GM21737 (cell line): ENCODE data around the gene DLG2.

Experiments
- ATAC-seq: cut with Tn5 transposase; IDR thresholded peaks from one replicate; pipeline ENCODE4 v1.9.1; 2021; ENCODE audit warnings: mild to moderate bottlenecking, moderate library complexity; ENCODE audit not compliant: unreplicated experiment

The DLG2 gene

DNA sequence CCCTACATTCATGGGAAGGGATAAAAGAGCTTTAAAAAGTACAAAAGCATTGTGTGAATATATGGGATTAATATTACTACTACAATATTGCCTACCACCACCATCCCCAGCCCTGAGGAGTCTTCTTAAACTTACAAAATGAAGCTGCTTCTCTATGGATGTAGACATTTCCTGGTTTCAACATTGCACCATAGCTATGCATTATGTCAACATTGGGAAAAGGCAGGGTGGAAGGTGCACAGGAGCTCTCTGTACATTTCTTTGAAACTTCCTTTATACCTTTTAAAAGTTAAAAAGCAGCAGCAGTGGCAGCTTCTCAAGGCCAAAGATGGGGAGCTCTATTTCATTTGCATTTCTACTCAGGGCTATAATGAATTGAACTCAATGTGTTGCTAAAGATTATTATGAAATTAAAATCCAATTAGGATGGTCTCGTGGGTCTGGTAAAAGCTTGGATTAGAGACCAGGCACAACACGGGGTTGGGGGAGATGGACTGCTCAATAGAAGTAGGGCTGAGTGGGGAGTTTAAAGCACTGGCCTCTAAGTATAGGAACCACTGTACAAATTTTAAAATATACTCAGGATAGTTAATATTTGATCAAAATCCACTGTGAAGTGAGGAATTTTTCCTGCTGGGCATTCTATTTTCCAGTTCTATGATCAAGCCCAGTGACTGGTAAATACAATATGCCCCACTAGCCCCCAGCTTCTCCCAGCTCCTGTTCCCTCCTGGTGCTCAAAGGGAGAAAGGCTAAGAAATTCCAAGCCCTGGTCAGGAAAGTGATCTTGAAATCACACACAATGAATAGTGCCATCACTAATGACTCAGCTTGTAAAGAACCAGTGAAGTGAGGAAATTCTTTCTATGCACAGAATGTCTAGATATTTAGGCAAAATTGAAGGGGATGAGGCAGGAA lies 1978.3 kb downstream of the DLG2 start:
- ATAC-seq: no peak

- no peak for ATAC-seq
Observed at GRCh38 chr11:83645561-83645960, 1981.6 kb downstream of the DLG2 start.

DNA sequence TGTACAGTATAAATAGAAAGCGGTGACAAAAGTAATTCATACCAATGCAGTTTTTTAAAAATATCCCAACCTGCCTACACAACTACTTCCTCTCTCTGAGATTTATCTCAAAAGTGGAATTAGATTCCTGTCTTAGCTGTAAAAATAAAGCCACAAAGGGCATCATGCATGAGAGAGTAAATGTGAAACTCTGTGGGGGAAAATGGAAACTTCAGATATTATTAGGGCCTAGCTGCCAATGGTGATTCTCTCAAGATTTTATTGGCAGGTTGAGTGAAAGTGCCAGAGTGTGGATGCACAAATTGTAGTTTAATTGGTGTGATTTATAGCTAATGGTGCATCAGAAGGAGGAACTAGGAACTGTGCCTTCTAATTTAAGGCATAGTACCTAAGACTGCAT lies 1984.0 kb downstream of the DLG2 start:
- no peak for ATAC-seq

DNA sequence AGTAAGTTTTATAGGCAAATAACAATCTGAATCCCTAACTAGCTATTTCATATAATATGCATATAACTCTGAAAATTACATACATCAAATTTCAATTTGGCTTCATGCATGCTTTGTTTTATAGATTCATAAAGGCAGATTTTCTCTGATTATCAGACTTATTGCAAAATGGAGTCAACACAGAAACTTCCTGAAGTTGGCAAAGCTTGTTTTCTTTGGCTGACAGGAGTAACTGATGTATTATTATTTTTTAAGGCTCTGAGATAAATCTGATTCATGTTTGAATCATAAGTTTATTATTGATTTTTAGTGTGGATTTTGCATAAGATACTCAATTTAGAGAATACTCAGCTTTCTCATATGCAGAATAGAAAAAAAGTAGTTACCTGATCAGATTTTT lies 1984.6 kb downstream of the DLG2 start:
- ATAC-seq: no peak

- no peak for ATAC-seq
Observed at GRCh38 chr11:83641511-83641910, 1985.6 kb downstream of the DLG2 start.

DNA sequence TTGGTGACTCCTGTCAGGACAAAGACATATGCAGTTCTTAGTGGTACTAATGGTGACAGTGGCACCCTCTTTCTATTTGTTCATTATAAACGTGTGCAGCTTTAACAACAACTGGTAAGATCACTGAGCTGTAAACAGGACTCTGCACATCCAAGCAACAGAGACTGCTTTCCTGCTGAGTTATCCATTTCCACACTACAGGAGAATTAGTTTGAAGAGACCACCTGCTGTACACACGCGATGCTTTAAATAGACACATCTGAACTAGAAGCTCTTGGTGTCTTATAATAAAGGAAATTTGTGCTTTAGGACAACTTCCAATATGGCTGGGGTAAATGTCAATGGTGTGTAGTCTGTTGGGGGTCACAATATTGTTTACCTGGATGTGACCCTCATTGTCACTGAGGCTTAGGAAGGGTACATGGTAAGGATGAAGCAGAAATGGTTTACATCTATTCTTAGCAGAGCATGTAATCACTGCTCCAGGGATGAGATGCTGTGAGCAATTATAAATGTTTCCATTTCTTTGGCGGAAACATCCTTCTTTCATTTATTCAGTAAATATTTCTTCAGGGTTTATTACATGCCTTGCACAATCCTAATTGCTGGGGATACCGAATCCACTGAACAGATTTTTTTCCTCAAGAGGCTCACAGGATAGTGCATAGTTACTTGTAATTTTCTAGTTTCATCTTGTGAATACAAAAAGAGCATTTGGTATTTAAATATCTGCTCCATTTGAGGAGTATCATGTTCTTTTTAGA lies 1987.0 kb downstream of the DLG2 start:
- ATAC-seq: no peak

- no peak for ATAC-seq
Observed at GRCh38 chr11:83635166-83635565, 1992.0 kb downstream of the DLG2 start.

GRCh38 chr11:83630211-83630610 lies 1996.9 kb downstream of the DLG2 start:
- no peak for ATAC-seq

DNA sequence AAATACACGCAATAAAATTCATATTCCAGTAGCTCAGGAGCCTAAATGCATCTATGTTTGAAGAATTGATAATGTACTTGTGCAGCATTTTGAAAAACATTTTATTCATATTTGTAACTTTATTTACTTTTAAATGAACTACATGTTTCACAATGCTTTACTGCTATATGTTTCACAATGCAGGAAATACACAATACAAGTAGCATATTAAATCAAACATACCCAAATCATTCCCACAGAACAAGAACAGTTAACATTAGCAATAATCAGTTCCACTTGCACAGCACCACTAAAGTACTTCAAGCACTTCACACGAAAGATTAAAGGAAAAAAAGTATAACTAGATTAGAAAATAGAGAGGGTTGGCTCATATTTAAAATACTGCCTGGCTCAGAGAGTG lies 1997.4 kb downstream of the DLG2 start:
- no peak for ATAC-seq

GRCh38 chr11:83628622-83629355 lies 1998.4 kb downstream of the DLG2 start:
- no peak for ATAC-seq

- ATAC-seq: no peak
Observed at GRCh38 chr11:83625336-83625735, 2001.8 kb downstream of the DLG2 start.

- no peak for ATAC-seq
Observed at GRCh38 chr11:83617671-83618070, 2009.5 kb downstream of the DLG2 start.

DNA sequence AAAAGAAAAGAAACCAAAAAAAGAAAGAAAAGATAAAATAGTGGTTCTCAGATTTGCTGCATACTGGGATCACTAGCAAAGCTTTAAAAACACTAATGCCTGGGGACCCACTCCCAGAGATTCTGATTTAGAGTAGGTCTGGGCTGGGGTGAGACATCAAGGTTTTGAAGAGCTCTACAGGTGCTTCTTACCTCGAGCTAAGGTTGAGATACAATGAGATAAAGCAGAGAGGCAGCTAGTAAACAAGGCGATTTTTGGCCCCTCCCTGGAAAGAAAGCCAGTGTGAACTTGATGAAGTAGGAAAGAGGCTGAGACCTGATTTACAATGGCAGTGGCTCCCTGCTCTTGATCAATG lies 2013.4 kb downstream of the DLG2 start:
- peak; percentile 37 for ATAC-seq

GRCh38 chr11:83612891-83613766 lies 2014.0 kb downstream of the DLG2 start:
- peak; percentile 89 for ATAC-seq

- no peak for ATAC-seq
Observed at GRCh38 chr11:83611600-83611999, 2015.5 kb downstream of the DLG2 start.

- ATAC-seq: no peak
Observed at GRCh38 chr11:83611031-83611430, 2016.1 kb downstream of the DLG2 start.

DNA sequence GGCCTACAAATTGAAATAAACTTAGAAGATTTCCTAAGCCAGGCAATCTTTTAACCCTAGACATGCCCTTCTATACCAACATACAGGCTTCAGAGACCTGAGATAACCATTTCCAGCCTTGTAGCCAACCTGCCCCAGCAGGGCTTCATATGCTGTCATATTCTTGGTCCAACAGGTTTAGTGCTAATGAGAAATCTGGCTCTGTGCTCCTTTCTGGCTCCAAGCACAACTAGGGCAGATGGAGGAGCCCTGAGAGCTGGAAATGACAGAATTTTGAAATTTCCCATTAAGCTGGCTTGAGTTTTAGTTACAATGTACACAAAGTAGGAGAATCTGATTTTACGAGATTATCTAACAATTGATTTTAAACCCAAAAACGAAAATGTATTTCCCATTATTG lies 2018.0 kb downstream of the DLG2 start:
- ATAC-seq: no peak

GRCh38 chr11:83608571-83608970 lies 2018.6 kb downstream of the DLG2 start:
- ATAC-seq: no peak

GRCh38 chr11:83601914-83602527 lies 2025.1 kb downstream of the DLG2 start:
- ATAC-seq: no peak
